GM06990 (cell line): ENCODE results near the gene HM13.

ENCODE experiments used
- DNase-seq: peaks from one replicate; pipeline ENCODE4 v3.0.0-alpha.2; 2011; ENCODE audit not compliant: insufficient read length; ENCODE audit errors: extremely low read depth
- H3K27me3 ChIP-seq: replicated peaks from 2 replicates; pipeline ENCODE4 v1.6.0; 2011; ENCODE audit warnings: low read length; ENCODE audit not compliant: control insufficient read depth, insufficient read depth
- H3K36me3 ChIP-seq: 2 replicates; pipeline ENCODE4 v1.5.1; 2011; ENCODE audit warnings: low read length; ENCODE audit not compliant: control insufficient read depth, insufficient read depth
- H3K4me3 ChIP-seq: replicated peaks from 2 replicates; pipeline ENCODE4 v1.5.1; 2011; ENCODE audit warnings: low read depth, mild to moderate bottlenecking, control low read depth, low read length
- TF ChIP-seq, protein P1 (sequence below): IDR thresholded peaks from 2 replicates; pipeline ENCODE4 v1.5.1; 2011; ENCODE audit warnings: low read length, control low read depth, mild to moderate bottlenecking, inconsistent platforms; ENCODE audit not compliant: insufficient read depth, poor library complexity, severe bottlenecking

Gene HM13

GRCh38 chr20:31508517-31509244, 5.6 kb upstream of the HM13 start:
- DNase-seq, result no peak
- TF ChIP-seq, protein P1, sequence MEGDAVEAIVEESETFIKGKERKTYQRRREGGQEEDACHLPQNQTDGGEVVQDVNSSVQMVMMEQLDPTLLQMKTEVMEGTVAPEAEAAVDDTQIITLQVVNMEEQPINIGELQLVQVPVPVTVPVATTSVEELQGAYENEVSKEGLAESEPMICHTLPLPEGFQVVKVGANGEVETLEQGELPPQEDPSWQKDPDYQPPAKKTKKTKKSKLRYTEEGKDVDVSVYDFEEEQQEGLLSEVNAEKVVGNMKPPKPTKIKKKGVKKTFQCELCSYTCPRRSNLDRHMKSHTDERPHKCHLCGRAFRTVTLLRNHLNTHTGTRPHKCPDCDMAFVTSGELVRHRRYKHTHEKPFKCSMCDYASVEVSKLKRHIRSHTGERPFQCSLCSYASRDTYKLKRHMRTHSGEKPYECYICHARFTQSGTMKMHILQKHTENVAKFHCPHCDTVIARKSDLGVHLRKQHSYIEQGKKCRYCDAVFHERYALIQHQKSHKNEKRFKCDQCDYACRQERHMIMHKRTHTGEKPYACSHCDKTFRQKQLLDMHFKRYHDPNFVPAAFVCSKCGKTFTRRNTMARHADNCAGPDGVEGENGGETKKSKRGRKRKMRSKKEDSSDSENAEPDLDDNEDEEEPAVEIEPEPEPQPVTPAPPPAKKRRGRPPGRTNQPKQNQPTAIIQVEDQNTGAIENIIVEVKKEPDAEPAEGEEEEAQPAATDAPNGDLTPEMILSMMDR, result no peak
- H3K27me3 ChIP-seq, result no peaks in the 10 kb centered on the region
- H3K4me3 ChIP-seq, result no peak overlapping the region
- H3K36me3 ChIP-seq, result no peaks in the 10 kb centered on the region

DNA sequence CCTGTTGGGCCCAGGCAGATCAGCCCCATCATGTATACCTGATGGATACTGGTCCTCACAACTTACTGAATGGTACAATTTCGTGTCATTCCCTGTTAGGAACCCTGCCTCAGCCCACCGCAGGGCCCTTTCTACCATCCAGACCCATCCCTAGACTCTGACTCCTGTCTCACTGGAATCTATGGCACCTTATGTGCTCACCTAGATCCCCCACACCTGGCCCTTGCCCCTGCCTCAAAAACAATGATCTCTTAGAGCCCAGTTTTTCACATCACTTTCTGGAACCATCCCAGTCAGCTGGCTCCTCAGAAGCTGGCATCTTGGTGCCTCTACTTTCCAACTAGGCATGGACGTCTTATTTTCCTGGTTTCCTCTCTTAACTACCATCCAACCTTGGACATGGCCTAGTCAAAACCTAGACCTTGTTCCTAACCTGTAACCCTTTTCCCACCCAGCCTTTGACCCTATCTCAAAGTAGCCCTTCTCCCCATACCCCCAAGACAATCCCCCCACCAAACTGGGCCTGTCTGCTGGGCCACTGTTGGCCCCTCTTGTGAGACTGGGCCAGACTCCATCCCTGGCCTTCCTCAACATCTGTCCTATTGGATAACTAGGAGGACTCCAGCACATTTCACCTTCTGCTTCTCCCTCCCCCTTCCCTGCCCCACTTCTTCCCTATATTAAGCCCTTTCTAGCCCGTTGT, 981 bp downstream of the HM13 start:
- DNase-seq, result no peak
- no peaks in the 10 kb centered on the region; the same call in 1 of the 2 replicates for H3K36me3 ChIP-seq
- TF ChIP-seq, protein P1, result no peak

GRCh38 chr20:31515775-31516107, 1.5 kb downstream of the HM13 start:
- TF ChIP-seq, protein P1, result no peak
- peak overlapping the region; percentile 98 for H3K4me3 ChIP-seq
- no peak for DNase-seq

More for the DNA sequence above, 981 bp downstream of the HM13 start:
- peak overlapping the region; percentile 98 for H3K4me3 ChIP-seq
- H3K27me3 ChIP-seq, result no peaks in the 10 kb centered on the region

DNA sequence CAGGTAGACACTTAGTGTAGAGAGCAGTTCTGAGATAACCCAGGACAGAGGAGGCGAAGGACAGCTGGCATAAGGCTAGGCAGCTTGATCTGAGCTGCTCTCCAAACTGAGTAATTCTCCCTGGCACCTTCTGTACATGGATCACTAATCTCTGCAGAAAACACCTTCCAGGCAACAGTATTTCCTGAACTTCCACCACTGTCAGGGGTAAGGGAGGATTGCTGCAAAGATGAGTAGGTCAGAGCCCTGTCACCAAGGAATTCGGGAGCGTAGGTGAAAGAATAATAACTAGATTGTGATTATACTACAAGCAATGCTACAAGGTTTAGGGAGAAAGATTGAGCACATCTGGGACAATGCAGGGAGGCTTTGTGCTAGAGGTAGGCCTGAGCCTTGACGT, 1.9 kb downstream of the HM13 start:
- H3K4me3 ChIP-seq, result peak overlapping the region; percentile 98; the same call in 1 of the 2 replicates
- TF ChIP-seq, protein P1, result no peak
- no peak for DNase-seq
- H3K27me3 ChIP-seq, result no peaks in the 10 kb centered on the region
- H3K36me3 ChIP-seq, result peaks cover 2% of the 10 kb centered on the region; the same call in 1 of the 2 replicates

More at GRCh38 chr20:31515775-31516107, 1.5 kb downstream of the HM13 start:
- H3K27me3 ChIP-seq, result no peaks in the 10 kb centered on the region
- peaks cover 1% of the 10 kb centered on the region; the same call in 1 of the 2 replicates for H3K36me3 ChIP-seq

DNA sequence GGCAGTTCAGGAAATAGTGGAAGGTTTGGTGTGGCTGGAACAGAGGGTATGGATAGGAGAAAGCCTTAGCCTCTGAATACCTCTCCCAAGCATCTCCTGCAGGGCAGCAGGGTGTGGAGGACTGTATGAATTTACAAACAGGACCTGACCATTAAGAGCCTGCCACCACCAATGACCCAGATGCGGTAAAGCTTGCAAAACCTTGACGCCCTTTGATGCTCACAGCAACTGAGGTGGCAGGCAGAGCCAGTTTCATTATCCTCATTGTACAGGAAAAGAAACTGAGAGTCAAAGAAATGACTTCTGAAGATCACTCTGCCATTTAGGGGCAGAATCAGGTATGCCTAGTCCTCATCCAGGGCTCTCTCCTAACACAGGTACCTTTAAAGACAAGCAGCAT, 2.4 kb downstream of the HM13 start:
- Histone ChIP-seq H3K27me3 (no peaks in the 10 kb centered on the region), H3K36me3 (peaks cover 2% of the 10 kb centered on the region; the same call in 1 of the 2 replicates), H3K4me3 (no peak overlapping the region)
- DNase-seq, result no peak
- TF ChIP-seq, protein P1, result no peak
